H1 (cell line): ENCODE measurements around the gene IL18R1. TPM values are rescaled to one million over a fixed set of nuclear protein-coding genes. Genes with fewer than 3 reads are reported as not detected.

Experiments used
- CTCF ChIA-PET: fragments of 300-600 bp; sonication (Branson Sonifier 250); formaldehyde crosslinking; loops from one replicate; lab custom pipeline; 2021; ENCODE audit not compliant: partially characterized antibody; lab: Charles Lee
- POLR2A ChIA-PET: fragments of 300-600 bp; sonication (Branson Sonifier 250); formaldehyde crosslinking; loops from one replicate; lab custom pipeline; 2021; ENCODE audit warnings: inconsistent platforms; ENCODE audit not compliant: partially characterized antibody; lab: Charles Lee
- DNase-seq, 2 experiments: peaks; one replicate each; pipeline versions ENCODE4 v3.0.0 to v3.0.0-alpha.2; 2010 to 2022; ENCODE audit warnings: low spot score in 2 of 2, low read depth in 1 of 2, mixed read lengths in 1 of 2
- FAIRE-seq: peaks from 2 replicates; lab custom pipeline; 2011; peaks lifted over from hg19 to GRCh38; lab: Jason Lieb, UNC
- H2AFZ ChIP-seq: 2 replicates; pipeline ENCODE4 v1.8.1; 2012; ENCODE audit warnings: low read length, inconsistent platforms
- H2AK5ac ChIP-seq: 2 replicates; pipeline ENCODE4 v1.6.1; 2013; ENCODE audit warnings: low read depth, low read length
- H2BK120ac ChIP-seq: replicated peaks from 2 replicates; pipeline ENCODE3; 2013; ENCODE audit warnings: low read depth, low read length, inconsistent platforms
- H2BK12ac ChIP-seq: 2 replicates; pipeline ENCODE4 v1.6.1; 2013; ENCODE audit warnings: low read depth, low read length
- H2BK15ac ChIP-seq: 2 replicates; pipeline ENCODE4 v1.6.1; 2013; ENCODE audit warnings: low read length
- H2BK20ac ChIP-seq: 2 replicates; pipeline ENCODE4 v1.6.1; 2013; ENCODE audit warnings: low read length
- H2BK5ac ChIP-seq: 2 replicates; pipeline ENCODE4 v1.6.1; 2013; ENCODE audit warnings: low read depth, low read length
- H3K14ac ChIP-seq: 2 replicates; pipeline ENCODE4 v1.6.1; 2013; ENCODE audit warnings: inconsistent platforms; ENCODE audit not compliant: insufficient read length
- H3K18ac ChIP-seq: 2 replicates; pipeline ENCODE4 v1.6.1; 2013; ENCODE audit warnings: low read length; ENCODE audit errors: extremely low read depth
- H3K23ac ChIP-seq: 2 replicates; pipeline ENCODE4 v1.6.1; 2013; ENCODE audit warnings: inconsistent platforms; ENCODE audit not compliant: insufficient read length
- H3K23me2 ChIP-seq: 2 replicates; pipeline ENCODE4 v1.6.1; 2013; ENCODE audit warnings: low read depth, low read length
- H3K27ac ChIP-seq: 2 replicates; pipeline ENCODE4 v1.6.1; 2011; ENCODE audit warnings: low read depth, low read length, inconsistent platforms
- H3K27me3 ChIP-seq, 4 experiments: replicated peaks in 1 of 4; 1 replicate in 1 of 4; 2 replicates in 3 of 4; pipeline versions ENCODE4 v1.6.1 to v1.8.1; 2011 to 2013; ENCODE audit warnings: low read length in 3 of 4, mild to moderate bottlenecking in 3 of 4, inconsistent platforms in 2 of 4, mixed read lengths in 2 of 4, moderate library complexity in 1 of 4; ENCODE audit not compliant: control insufficient read depth in 3 of 4, insufficient read depth in 3 of 4; ENCODE audit errors: extremely low read depth in 1 of 4
- H3K36me3 ChIP-seq, 4 experiments: 2 replicates each; pipeline versions ENCODE4 v1.6.1 to v1.8.1; 2011 to 2013; ENCODE audit warnings: mild to moderate bottlenecking in 4 of 4, low read length in 3 of 4, moderate library complexity in 2 of 4, control low read depth in 1 of 4, inconsistent platforms in 1 of 4; ENCODE audit not compliant: insufficient read depth in 4 of 4, control insufficient read depth in 2 of 4
- H3K4ac ChIP-seq: replicated peaks from 2 replicates; pipeline ENCODE3; 2013; ENCODE audit warnings: low read length, low read depth, mixed read lengths, inconsistent platforms; ENCODE audit not compliant: insufficient read length
- H3K4me1 ChIP-seq, 4 experiments: replicated peaks in 1 of 4; 1 replicate in 1 of 4; 2 replicates in 3 of 4; pipeline versions ENCODE4 v1.6.1 to v1.8.1; 2011 to 2013; ENCODE audit warnings: low read length in 3 of 4, inconsistent platforms in 2 of 4, mixed read lengths in 1 of 4; ENCODE audit not compliant: insufficient read depth in 4 of 4, control insufficient read depth in 3 of 4
- H3K4me2 ChIP-seq, 2 experiments: 2 replicates each; pipeline versions ENCODE4 v1.6.1 to v1.8.1; 2011 to 2013; ENCODE audit warnings: low read depth in 2 of 2, low read length in 2 of 2, control low read depth in 1 of 2, inconsistent platforms in 1 of 2, mild to moderate bottlenecking in 1 of 2; ENCODE audit not compliant: insufficient read depth in 1 of 2
- H3K4me3 ChIP-seq, 4 experiments: fragments of 200-600, 300-600 bp in 1 of 4; sonication (generic), shearing (Covaris generic), sonication (Bioruptor Twin) in 1 of 4; 2 replicates each; pipeline versions ENCODE4 v1.5.1 to v1.8.1; 2011 to 2016; ENCODE audit warnings: low read length in 4 of 4, low read depth in 3 of 4, control low read depth in 2 of 4, inconsistent platforms in 2 of 4, mild to moderate bottlenecking in 2 of 4, mixed read lengths in 1 of 4, moderate library complexity in 1 of 4; ENCODE audit not compliant: insufficient read depth in 2 of 4; ENCODE audit errors: extremely low read depth in 1 of 4
- H3K56ac ChIP-seq: replicated peaks from 2 replicates; pipeline ENCODE3; 2013; ENCODE audit warnings: low read depth, mild to moderate bottlenecking, mixed read lengths, low read length, inconsistent platforms; ENCODE audit not compliant: insufficient read length
- H3K79me1 ChIP-seq: 2 replicates; pipeline ENCODE4 v1.6.1; 2013; ENCODE audit warnings: low read depth, low read length, control low read depth
- H3K79me2 ChIP-seq, 2 experiments: 2 replicates each; pipeline versions ENCODE4 v1.6.1 to v1.8.1; 2012 to 2013; ENCODE audit warnings: low read length in 2 of 2, mild to moderate bottlenecking in 2 of 2, inconsistent platforms in 1 of 2; ENCODE audit not compliant: insufficient read depth in 2 of 2, control insufficient read depth in 1 of 2
- H3K9ac ChIP-seq, 4 experiments: replicated peaks in 1 of 4; 1 replicate in 1 of 4; 2 replicates in 3 of 4; pipeline versions ENCODE4 v1.6.1 to v1.8.1; 2011 to 2013; ENCODE audit warnings: low read depth in 3 of 4, low read length in 3 of 4, control low read depth in 2 of 4, mild to moderate bottlenecking in 2 of 4, moderate library complexity in 2 of 4, inconsistent platforms in 1 of 4; ENCODE audit errors: extremely low read depth in 1 of 4
- H3K9me3 ChIP-seq, 2 experiments: 2 replicates each; pipeline versions ENCODE4 v1.6.1 to v1.8.1; 2012 to 2013; ENCODE audit warnings: mild to moderate bottlenecking in 2 of 2, moderate library complexity in 2 of 2, control low read depth in 1 of 2, inconsistent platforms in 1 of 2, low read depth in 1 of 2, low read length in 1 of 2, mixed read lengths in 1 of 2; ENCODE audit not compliant: insufficient read depth in 2 of 2
- H4K20me1 ChIP-seq, 2 experiments: replicated peaks in 1 of 2; 2 replicates each; pipeline versions ENCODE3 to v1.8.1; 2011 to 2013; ENCODE audit warnings: inconsistent platforms in 2 of 2, low read length in 2 of 2, mild to moderate bottlenecking in 1 of 2; ENCODE audit not compliant: insufficient read depth in 2 of 2, control insufficient read depth in 1 of 2
- H4K5ac ChIP-seq: 2 replicates; pipeline ENCODE4 v1.6.1; 2013; ENCODE audit warnings: low read length, low read depth, mixed read lengths, inconsistent platforms; ENCODE audit not compliant: insufficient read length
- H4K8ac ChIP-seq: 2 replicates; pipeline ENCODE4 v1.8.0; 2013; ENCODE audit warnings: mild to moderate bottlenecking, moderate library complexity, low read length, inconsistent platforms; ENCODE audit not compliant: insufficient read depth; ENCODE audit errors: extremely low read depth
- H4K91ac ChIP-seq: replicated peaks from 2 replicates; pipeline ENCODE3; 2013; ENCODE audit warnings: low read length, mixed read lengths, inconsistent platforms; ENCODE audit not compliant: insufficient read length
- ASH2L ChIP-seq: fragments of 200-600, 300-600 bp; sonication (generic); IDR thresholded peaks from one replicate; pipeline ENCODE4 v1.7.1; 2017; ENCODE audit warnings: low read length
- ATF3 ChIP-seq: IDR thresholded peaks from 2 replicates; pipeline ENCODE4 v1.6.1; 2011; ENCODE audit warnings: low read depth, mild to moderate bottlenecking, low read length; ENCODE audit not compliant: insufficient read depth
- SIRT6 ChIP-seq: IDR thresholded peaks from one replicate; pipeline ENCODE4 v1.7.1; 2012; ENCODE audit warnings: low read length, inconsistent platforms
- SRF ChIP-seq: IDR thresholded peaks from 2 replicates; pipeline ENCODE4 v1.6.1; 2011; ENCODE audit warnings: mild to moderate bottlenecking, low read depth, low read length, moderate library complexity
- TAF1 ChIP-seq: IDR thresholded peaks from 2 replicates; pipeline ENCODE4 v1.6.1; 2011; ENCODE audit warnings: mild to moderate bottlenecking, low read depth, low read length
- TEAD4 ChIP-seq: IDR thresholded peaks from 2 replicates; pipeline ENCODE4 v1.6.1; 2012; ENCODE audit warnings: low read depth, low read length, inconsistent platforms, mixed read lengths
- WGBS, 2 experiments: shearing (Covaris generic) in 1 of 2; methylation state at CpG; one replicate each; pipeline versions ENCODE4 v1.1.6 to v1.1.7; 2013 to 2015; ENCODE audit warnings: low lambda C conversion rate in 2 of 2, mixed read lengths in 2 of 2, inconsistent platforms in 1 of 2, low coverage in 1 of 2, missing lambda C conversion rate in 1 of 2; ENCODE audit not compliant: insufficient replicate concordance in 2 of 2, insufficient coverage in 1 of 2, insufficient read length in 1 of 2; ENCODE audit errors: extremely low coverage in 1 of 2, missing lambda C conversion rate in 1 of 2; 5-methylcytosine and 5-hydroxymethylcytosine counted together
- polyA plus RNA-seq, 7 experiments: library from polyadenylated mRNA; depleted of rRNA in 3 of 7; stranded (reverse) in 5 of 7; unstranded in 2 of 7; fragments of >200 nt in 5 of 7; fragments of 200-250 nt in 2 of 7; gene quantifications; 1 replicate in 5 of 7; 2 replicates in 1 of 7; 4 replicates in 1 of 7; pipeline versions ENCODE4 v1.2.1 to v1.2.3, GENCODE V29; 2011 to 2013; ENCODE audit warnings: missing spikeins in 2 of 7, mixed read lengths in 2 of 7
- total RNA-seq: library from RNA; stranded (reverse); fragmentation: NEBNext Ultra II Directional; extraction: Animal tissue kit (Norgen Biotek cat#: 25700); gene quantifications from 2 replicates; pipeline ENCODE4 v1.2.1, GENCODE V29; 2021

Gene IL18R1
- total and polyA plus RNA-seq, 2 of the 8 experiments (the other 6 are each of a cell fraction or from before 2014, with no cell fraction given) = 0.54 TPM; not detected in 1

GRCh38 chr2:102435741-102436140, 80.1 kb downstream of the IL18R1 start:
- H2BK5ac ChIP-seq = no peak overlapping the region
- no peak overlapping the region for H2AK5ac ChIP-seq
- H3K27me3 ChIP-seq = no peaks in the 10 kb centered on the region
- no peaks in the 10 kb centered on the region for H3K36me3 ChIP-seq
- H3K4ac ChIP-seq = no peak overlapping the region
- H2AFZ ChIP-seq = no peak overlapping the region
- H3K18ac ChIP-seq = no peak overlapping the region
- DNase-seq = no peak
- no peak overlapping the region for H3K4me3 ChIP-seq
- H2BK120ac ChIP-seq = no peak overlapping the region
- ChIA-PET CTCF (interaction anchor here (0.7 to 3.7 kb wide), 4 partner anchors 8 to 300 kb away, joined by 3 to 16 read pairs (median 5); no protein-coding TSS in a partner anchor), POLR2A (no interaction called here)
- no peaks in the 10 kb centered on the region for H3K79me2 ChIP-seq
- H3K27ac ChIP-seq = no peak overlapping the region
- no peak overlapping the region for H3K4me2 ChIP-seq
- no peak for FAIRE-seq
- H4K8ac ChIP-seq = no peak overlapping the region
- no peak overlapping the region for H2BK20ac ChIP-seq
- no peak overlapping the region for H3K14ac ChIP-seq
- H2BK15ac ChIP-seq = no peak overlapping the region
- H4K5ac ChIP-seq = no peak overlapping the region
- H3K9ac ChIP-seq = no peak overlapping the region
- no peaks in the 10 kb centered on the region for H3K23me2 ChIP-seq
- 87% methylated on average over 2 of the region's 2 CpGs; no CpG with 5 or more reads in 1 of the 2 experiments for WGBS, 2 experiments
- H3K23ac ChIP-seq = no peak overlapping the region
- H4K20me1 ChIP-seq = no peaks in the 10 kb centered on the region
- no peaks in the 10 kb centered on the region for H3K9me3 ChIP-seq
- H3K4me1 ChIP-seq = no peaks in the 10 kb centered on the region
- H3K79me1 ChIP-seq = no peaks in the 10 kb centered on the region
- H4K91ac ChIP-seq = no peak overlapping the region
- H2BK12ac ChIP-seq = no peak overlapping the region
- H3K56ac ChIP-seq = no peak overlapping the region
- TF ChIP-seq SIRT6 (no peak), SRF (no peak), ATF3 (no peak), ASH2L (no peak), TAF1 (no peak), TEAD4 (no peak)
